Suprapubic skin (tissue), 4 donors: ENCODE data around the gene CMPK2.

ENCODE experiments used
- EP300 ChIP-seq: sonication (generic); formaldehyde crosslinking; IDR thresholded peaks from one replicate; pipeline ENCODE4 v1.6.1; 2017; ENCODE audit warnings: antibody characterized with exemption
- POLR2A ChIP-seq, 2 donors: fragments of 450-650 bp; IDR thresholded peaks; one replicate each; pipeline ENCODE4 v1.6.1; 2017; ENCODE audit warnings: antibody characterized with exemption in 2 of 2, mild to moderate bottlenecking in 2 of 2, moderate library complexity in 2 of 2
- POLR2AphosphoS5 ChIP-seq, 3 donors: sonication (generic); formaldehyde crosslinking; IDR thresholded peaks; one replicate each; pipeline ENCODE4 v1.6.1; 2017; ENCODE audit warnings: antibody characterized with exemption in 3 of 3
- TF ChIP-seq, protein P1 (sequence below), 2 donors: fragments of 200-600 bp in 1 of 2; fragments of 450-650 bp in 1 of 2; sonication (generic) in 1 of 2; IDR thresholded peaks; one replicate each; pipeline ENCODE4 v1.5.1; 2016 to 2019; ENCODE audit warnings: antibody characterized with exemption in 2 of 2, mild to moderate bottlenecking in 1 of 2, moderate library complexity in 1 of 2

DNA sequence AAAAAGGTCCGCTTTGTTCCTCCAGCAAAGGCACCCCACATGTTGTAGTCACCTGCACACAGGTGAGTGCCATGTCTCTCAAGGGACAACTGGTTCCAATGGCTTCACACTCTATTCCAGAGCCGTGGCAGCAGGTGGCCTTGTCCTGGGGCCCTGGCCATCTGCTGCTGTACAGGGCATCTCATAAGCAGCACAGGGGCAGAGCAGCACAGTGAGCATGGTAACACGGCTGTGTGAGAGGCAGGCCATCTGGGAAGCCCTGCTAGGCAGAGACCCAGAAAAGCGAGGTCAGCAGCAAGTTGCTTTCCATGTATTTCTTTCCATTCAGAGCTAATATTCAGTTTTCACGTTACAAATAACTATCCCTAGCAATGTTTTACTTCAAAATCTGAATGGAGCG lies 54.7 kb downstream of the CMPK2 start:
- TF ChIP-seq, protein P1, sequence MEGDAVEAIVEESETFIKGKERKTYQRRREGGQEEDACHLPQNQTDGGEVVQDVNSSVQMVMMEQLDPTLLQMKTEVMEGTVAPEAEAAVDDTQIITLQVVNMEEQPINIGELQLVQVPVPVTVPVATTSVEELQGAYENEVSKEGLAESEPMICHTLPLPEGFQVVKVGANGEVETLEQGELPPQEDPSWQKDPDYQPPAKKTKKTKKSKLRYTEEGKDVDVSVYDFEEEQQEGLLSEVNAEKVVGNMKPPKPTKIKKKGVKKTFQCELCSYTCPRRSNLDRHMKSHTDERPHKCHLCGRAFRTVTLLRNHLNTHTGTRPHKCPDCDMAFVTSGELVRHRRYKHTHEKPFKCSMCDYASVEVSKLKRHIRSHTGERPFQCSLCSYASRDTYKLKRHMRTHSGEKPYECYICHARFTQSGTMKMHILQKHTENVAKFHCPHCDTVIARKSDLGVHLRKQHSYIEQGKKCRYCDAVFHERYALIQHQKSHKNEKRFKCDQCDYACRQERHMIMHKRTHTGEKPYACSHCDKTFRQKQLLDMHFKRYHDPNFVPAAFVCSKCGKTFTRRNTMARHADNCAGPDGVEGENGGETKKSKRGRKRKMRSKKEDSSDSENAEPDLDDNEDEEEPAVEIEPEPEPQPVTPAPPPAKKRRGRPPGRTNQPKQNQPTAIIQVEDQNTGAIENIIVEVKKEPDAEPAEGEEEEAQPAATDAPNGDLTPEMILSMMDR (IDR thresholded peaks at IDR 0.05) = no peak
- TF ChIP-seq EP300 (no peak), POLR2AphosphoS5 (IDR thresholded peaks at IDR 0.05) (no peak), POLR2A (IDR thresholded peaks at IDR 0.05) (no peak)
